ENCODE measurements around the gene ZSCAN23.
A peak's percentile ranks its signal among the peaks of the same experiment; 100 is the strongest.
"Not testable (repeated sequence)": the region's sequence is repeated elsewhere in the genome, so short reads cannot be mapped to it uniquely, and the experiment has no call there.

Gene ZSCAN23

DNA sequence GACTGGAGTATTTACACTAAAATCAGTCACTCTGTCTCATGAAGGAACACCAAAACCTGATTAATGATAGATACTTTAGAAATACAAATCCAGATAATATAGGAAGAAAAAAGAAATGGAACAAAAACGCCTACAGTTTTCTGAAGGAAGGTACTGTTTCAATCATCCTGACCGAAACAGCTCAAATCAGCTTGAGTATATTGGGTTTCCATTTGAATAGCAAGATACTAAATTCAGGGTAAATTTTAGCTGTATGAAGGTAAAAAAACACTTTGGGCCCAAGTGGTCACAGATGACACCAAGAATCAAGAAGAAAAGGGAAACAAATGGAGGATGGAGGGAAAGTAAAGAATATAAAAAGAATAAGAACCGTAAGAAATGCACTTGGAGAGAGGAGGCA lies 6.9 kb downstream of the ZSCAN23 start:
- DNase-seq (ENCODE audit: low read depth in 2 of 2) = no peak

DNA sequence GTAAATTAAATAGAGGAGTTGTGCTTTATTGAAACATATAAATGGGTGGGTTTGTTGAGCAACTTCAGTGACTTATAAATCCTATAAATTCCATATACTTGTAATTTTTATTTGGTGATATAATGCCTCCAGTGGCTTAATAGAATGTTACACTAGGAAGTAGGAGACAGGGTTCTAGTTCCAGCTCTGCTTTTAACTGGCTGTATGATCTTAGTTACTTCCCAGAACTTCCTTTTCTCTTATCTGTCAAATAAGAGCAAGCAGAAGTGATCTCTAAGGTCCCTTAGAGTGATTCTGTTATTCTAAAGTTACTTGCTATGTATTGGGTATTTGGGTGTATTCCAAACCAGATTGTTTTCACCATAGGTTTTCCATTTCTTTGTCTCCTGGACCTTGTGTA lies 10.2 kb downstream of the ZSCAN23 start:
- DNase-seq (ENCODE audit: low read depth in 2 of 2) = no peak

- DNase-seq (ENCODE audit: low read depth in 2 of 2) = no peak
Observed at GRCh38 chr6:28429781-28430180, 13.5 kb downstream of the ZSCAN23 start.

- DNase-seq (ENCODE audit: low read depth in 2 of 2) = no peak
Observed at GRCh38 chr6:28425944-28426541, 17.2 kb downstream of the ZSCAN23 start.

GRCh38 chr6:28424163-28424562 lies 19.1 kb downstream of the ZSCAN23 start:
- DNase-seq (ENCODE audit: low read depth in 2 of 2) = no peak

DNA sequence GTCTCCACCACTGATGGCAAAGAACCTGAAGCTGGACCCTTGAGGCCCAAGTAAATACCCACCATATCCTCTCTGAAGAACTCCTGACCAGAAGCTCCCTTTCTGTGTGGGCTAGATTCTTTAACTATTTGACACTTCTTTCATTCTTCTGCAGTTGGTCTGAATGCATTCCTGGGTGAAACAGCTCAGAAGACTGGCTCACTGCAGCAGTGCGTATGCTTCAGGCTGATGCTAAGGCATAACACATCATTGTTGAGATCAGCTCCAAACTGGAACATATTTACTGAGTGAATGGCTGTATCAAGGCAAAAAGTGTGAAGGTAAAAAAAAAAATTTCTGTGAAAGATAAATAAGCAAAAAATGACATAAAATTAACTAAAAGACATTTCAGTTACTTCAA lies 19.7 kb downstream of the ZSCAN23 start:
- DNase-seq (ENCODE audit: low read depth in 2 of 2) = no peak

DNA sequence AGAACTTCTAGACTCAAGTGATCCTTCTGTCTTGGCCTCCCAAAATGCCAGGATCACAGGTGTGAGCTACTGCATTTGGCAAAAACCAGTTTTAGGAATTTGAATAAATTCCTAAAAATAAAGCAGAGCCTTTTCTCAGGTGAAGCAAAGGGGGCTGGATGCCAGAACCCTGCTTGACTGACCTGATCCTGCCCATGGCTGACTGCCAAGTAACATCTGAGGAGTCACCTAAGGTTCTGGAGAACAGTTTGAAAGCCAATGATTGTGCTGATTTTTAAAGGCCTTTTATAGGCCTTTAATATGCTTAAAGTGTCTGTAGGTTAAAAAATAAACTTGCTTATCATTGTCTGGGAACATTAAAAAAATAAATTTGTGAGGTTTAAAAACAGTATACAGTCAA lies 29.6 kb downstream of the ZSCAN23 start:
- no peak for DNase-seq (ENCODE audit: low read depth in 2 of 2)

DNA sequence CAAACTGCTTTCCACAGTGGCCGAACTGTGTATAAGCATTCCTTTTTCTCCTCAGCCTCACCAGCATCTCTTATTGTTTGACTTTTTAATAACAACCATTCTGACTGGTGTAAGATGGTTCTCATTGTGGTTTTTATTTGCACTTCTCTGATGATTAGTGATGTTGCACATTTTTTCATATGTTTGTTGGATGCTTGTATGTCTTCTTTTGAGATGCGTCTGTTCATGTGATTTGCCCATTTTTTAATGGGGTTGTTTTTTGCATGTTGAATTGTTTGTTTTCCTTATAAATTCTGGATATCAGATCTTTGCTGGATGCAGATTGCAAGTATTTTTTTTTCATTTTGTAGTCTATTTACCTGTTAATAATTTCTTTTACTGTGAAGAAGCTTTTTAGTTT lies 32.5 kb downstream of the ZSCAN23 start:
- no peak for DNase-seq (ENCODE audit: low read depth in 2 of 2)

- no peak for DNase-seq (ENCODE audit: low read depth in 2 of 2)
Observed at GRCh38 chr6:28408076-28408802, 35.1 kb downstream of the ZSCAN23 start.

DNA sequence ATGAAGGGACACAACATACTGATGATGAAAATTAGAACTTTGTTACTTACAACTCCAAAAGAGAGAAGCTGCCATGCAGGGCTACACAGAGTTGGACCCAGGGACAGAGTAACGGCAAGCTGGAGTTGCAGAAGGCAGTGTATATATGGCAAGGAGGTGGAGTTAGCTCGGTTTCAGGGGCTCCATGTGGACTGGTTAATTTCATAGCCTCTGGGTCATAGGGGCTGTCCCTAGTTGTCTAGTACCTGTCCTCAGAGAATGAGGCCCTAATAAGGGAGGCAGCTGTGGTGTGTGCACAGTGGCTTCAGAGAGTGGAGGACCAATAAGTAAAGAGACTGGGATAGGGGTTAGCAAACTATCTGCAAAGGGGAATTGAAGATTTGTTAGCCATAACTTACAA lies 35.9 kb downstream of the ZSCAN23 start:
- no peak for DNase-seq (ENCODE audit: low read depth in 2 of 2)

DNA sequence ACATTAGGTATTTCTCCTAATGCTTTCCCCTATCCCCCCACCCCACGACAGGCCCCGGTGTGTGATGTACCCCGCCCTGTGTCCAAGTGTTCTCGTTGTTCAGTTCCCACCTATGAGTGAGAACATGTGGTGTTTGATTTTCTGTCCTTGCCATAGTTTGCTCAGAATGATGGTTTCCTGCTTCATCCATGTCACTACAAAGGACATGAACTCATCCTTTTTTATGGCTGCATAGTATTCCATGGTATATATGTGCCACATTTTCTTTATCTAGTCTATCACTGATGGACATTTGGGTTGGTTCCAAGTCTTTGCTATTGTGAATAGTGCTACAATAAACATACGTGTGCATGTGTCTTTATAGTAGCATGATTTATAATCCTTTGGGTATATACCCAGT lies 39.4 kb downstream of the ZSCAN23 start:
- DNase-seq (ENCODE audit: low read depth in 2 of 2) = not testable (repeated sequence)

- no peak for DNase-seq (ENCODE audit: low read depth in 2 of 2)
Observed at GRCh38 chr6:28402197-28402596, 41.1 kb downstream of the ZSCAN23 start.

- DNase-seq (ENCODE audit: low read depth in 2 of 2) = peak in 1 of 2 experiments; percentile 1
Observed at GRCh38 chr6:28401172-28401571, 42.1 kb downstream of the ZSCAN23 start.

DNA sequence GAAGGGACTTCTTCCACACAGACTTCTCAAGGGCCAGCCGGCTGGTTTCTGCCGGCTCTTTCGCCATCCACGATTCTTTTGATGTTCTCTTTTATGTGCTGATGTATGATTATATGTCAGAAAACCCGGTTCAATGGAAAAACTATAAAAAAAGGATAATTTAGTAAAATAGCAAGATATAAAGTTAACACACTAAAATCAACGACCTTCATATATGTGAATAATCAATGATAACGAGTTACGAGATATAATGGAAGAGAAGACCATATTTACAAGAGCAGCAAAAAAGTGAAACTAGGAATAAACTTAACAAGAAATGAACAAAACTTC lies 43.2 kb downstream of the ZSCAN23 start:
- DNase-seq (ENCODE audit: low read depth in 2 of 2) = no peak

DNA sequence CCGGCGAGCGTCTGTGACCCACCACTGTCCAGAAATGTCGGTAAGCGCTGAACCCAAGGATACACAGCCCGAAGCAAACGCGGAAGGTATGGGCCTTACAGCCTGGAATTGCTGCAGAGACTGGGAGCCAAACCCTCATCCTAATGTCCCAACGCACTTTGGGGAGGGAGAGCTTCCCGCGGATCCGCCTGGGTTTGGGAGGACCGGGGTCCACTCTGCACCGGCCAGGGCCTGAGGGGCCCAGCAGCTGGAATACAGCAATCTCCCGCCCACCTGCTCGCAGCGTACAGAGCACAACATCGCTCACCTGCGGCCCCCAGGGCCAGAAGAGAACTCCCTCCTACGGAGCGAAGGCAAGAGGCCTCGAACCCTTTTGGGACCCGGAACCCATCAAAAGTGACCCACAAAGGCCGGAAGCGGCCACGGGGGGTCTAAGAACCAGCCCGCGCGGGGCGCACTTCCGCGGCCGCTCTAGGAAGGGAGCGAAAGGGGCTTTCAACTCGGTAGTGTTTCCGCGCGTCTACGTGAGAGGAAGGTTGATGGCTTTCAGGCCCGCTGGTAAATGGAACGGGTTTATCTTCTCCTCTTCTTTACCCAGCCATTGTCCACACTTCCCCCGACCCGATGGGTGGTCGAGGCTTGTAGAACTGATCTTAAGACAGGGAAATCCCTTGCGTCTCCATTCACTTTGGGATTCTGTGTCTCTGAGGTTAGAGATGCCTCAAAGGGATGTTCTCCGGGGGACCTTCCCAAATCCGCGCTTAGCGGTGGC lies 43.8 kb downstream of the ZSCAN23 start, which contains the start of gene ZSCAN12:
Gene ZSCAN12 (minus strand): TSS at position 398 of the 772 bp plus-strand sequence. CDS start 1,342 bp downstream, outside the sequence.
- DNase-seq (ENCODE audit: low read depth in 2 of 2) = peak; percentile 66 to 77

GRCh38 chr6:28395918-28396317 lies 47.4 kb downstream of the ZSCAN23 start:
- DNase-seq (ENCODE audit: low read depth in 2 of 2) = no peak

- DNase-seq (ENCODE audit: low read depth in 2 of 2) = no peak
Observed at GRCh38 chr6:28393912-28394662, 49.2 kb downstream of the ZSCAN23 start.

- no peak for DNase-seq (ENCODE audit: low read depth in 2 of 2)
Observed at GRCh38 chr6:28390688-28391087, 52.6 kb downstream of the ZSCAN23 start.

DNA sequence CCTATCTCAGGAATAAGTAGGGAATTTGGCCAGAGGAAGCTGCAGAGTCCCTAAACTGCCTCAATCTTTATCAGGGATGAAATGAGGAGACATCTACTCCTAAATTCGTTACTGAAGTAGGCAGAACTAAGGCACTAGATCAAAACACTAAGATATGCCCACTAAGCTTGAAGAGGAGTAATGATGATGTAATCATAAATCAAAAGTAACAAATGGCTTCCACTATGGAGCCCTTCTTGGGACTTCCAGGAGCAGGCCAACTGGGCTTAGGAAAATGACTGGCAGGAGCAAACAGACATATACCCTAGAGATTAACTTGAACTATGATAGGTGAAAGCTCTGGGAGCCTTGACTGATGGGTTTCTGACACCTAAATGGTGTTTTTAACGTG lies 59.2 kb downstream of the ZSCAN23 start:
- no peak for DNase-seq (ENCODE audit: low read depth in 2 of 2)

GRCh38 chr6:28383235-28384142 lies 59.8 kb downstream of the ZSCAN23 start:
- peak in 1 of 2 experiments; percentile 16 for DNase-seq (ENCODE audit: low read depth in 2 of 2)
